LNCAP (cell line): ENCODE data around the gene ABI3BP.

Experiments used
- CTCF ChIP-seq: fragments of 450-650 bp; IDR thresholded peaks from 2 replicates; pipeline ENCODE4 v1.5.1; 2017; ENCODE audit warnings: mild to moderate bottlenecking

ABI3BP gene

GRCh38 chr3:100928638-100929428, 64.4 kb downstream of the ABI3BP start:
- no peak for TF ChIP-seq CTCF

GRCh38 chr3:100927775-100928174, 65.4 kb downstream of the ABI3BP start:
- TF ChIP-seq CTCF, result no peak

DNA sequence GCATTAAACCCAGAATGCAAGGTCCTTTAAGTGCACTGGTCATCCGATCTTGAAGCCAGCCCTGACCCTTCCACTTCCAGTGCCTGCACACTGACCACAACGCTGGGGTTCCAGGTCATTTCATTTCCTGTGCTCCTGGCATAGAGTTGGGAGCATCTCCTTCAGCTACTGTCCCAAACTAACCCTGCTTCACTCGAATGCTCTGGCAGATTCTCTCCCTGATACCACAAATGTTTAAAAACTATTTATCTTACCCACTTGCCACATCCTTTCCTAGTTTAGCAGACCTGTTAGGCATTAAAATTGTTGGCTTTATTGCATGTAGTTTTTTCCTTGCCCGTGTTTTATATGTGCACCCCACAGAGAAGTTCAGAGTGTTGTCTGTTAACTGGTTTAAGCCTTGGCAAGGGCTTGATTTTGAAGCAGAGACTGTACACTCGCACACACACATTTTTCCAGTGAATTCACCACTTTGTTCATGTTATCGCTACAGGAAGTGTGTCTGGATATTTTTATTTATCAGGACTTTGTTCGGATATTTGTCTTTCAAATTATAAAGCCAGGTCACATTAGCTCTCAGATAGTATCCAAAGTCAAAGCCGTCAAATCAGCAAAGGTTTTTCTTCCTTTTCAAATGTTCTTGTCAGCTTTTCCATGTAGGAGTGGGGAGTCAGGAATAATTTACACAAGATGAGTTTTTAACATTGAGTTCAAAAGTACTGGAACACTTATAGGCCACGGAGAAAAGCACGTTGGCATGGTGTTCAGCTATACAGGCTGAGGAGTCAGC, 77.3 kb downstream of the ABI3BP start:
- no peak for TF ChIP-seq CTCF

- no peak for TF ChIP-seq CTCF
Observed at GRCh38 chr3:100913870-100914648, 79.2 kb downstream of the ABI3BP start.

GRCh38 chr3:100912976-100913545, 80.2 kb downstream of the ABI3BP start:
- no peak for TF ChIP-seq CTCF

- TF ChIP-seq CTCF, result no peak
Observed at GRCh38 chr3:100912571-100912970, 80.7 kb downstream of the ABI3BP start.

DNA sequence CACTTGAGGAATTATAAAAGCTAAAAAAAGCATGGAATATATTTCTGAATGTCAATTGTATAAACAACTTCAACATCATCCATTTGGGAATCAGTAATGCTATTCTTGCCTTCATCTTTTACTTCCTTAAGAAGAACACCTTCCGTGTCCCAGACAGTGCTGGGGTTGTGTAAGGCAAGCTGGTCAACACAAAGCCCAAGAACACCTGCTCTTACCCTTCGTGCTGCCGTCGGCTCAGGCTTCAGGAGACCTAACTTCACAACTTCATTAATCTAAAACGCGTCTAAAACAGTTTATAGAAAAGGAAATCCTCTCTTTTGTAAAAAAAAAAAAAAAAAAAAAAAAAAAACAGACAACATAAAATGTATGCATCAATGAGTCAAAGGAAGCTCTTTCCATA, 81.3 kb downstream of the ABI3BP start:
- no peak for TF ChIP-seq CTCF
